GM19467 (cell line): ENCODE measurements around the gene REEP2.

Experiments used
- ATAC-seq: cut with Tn5 transposase; IDR thresholded peaks from one replicate; pipeline ENCODE4 v1.9.1; 2021; ENCODE audit warnings: mild to moderate bottlenecking, moderate library complexity; ENCODE audit not compliant: unreplicated experiment

REEP2 gene

DNA sequence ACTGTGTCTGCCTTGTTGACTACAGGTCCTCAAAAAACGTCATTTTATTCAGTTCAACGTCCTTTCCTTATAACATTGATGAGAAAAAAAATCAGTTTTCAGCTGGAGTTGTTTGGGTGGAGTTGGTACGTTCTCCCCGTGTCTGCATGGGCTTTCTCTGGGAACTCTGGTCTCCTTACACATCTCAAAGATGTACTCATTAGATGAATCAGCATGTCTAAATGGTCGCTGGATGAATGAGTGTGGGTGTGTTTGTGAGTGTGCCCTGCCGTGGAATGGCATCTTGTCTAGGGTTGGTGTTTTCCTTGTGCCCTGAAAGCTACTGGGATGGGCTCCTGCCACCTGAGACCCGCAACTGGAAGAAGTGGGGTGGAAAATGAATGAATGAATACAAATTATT lies 56.5 kb downstream of the REEP2 start:
- no peak for ATAC-seq
